B cell (primary cell): ENCODE results near the gene OR13C2. TPM values are rescaled to one million over a fixed set of nuclear protein-coding genes. Genes with fewer than 3 reads are reported as not detected.

ENCODE experiments used
- ATAC-seq: fragments of 200-7000 bp; cut with Tn5 transposase; one replicate; pipeline ENCODE4 v1.10.0; 2021; ENCODE audit warnings: low read depth, mild to moderate bottlenecking, moderate number of reproducible peaks, moderate library complexity
- CTCF ChIA-PET: fragments of 350-600 bp; sonication (Branson Sonifier 250); formaldehyde crosslinking; loops from one replicate; lab custom pipeline; 2021; ENCODE audit warnings: antibody characterized with exemption, inconsistent platforms; lab: Charles Lee
- POLR2A ChIA-PET: fragments of 350-600 bp; sonication (Branson Sonifier 250); formaldehyde crosslinking; loops from one replicate; lab custom pipeline; 2021; ENCODE audit warnings: antibody characterized with exemption; lab: Charles Lee
- DNase-seq: peaks from one replicate; pipeline ENCODE4 v3.0.0; 2013
- H2AFZ ChIP-seq: 2 replicates; pipeline ENCODE4 v1.6.1; 2012; ENCODE audit warnings: mild to moderate bottlenecking, low read depth, low read length; ENCODE audit not compliant: insufficient read depth, poor library complexity, severe bottlenecking
- H3K27ac ChIP-seq, 2 donors: 1 replicate in 1 of 2; 2 replicates in 1 of 2; pipeline ENCODE4 v1.5.1; 2012 to 2013; ENCODE audit warnings: low read length in 2 of 2, mild to moderate bottlenecking in 2 of 2, moderate library complexity in 1 of 2
- H3K27me3 ChIP-seq, 4 experiments: fragments of 200-600 bp in 1 of 4; sonication (generic) in 1 of 4; replicated peaks in 1 of 4; 1 replicate in 2 of 4; 2 replicates in 2 of 4; pipeline versions ENCODE4 v1.6.1 to v1.7.0; 2013 to 2016; ENCODE audit warnings: low read length in 3 of 4, mild to moderate bottlenecking in 2 of 4, mixed read lengths in 1 of 4, moderate library complexity in 1 of 4; ENCODE audit not compliant: insufficient read depth in 4 of 4, control insufficient read depth in 3 of 4; ENCODE audit errors: control extremely low read depth in 1 of 4
- H3K36me3 ChIP-seq, 2 experiments: replicated peaks in 1 of 2; 1 replicate in 1 of 2; 2 replicates in 1 of 2; pipeline versions ENCODE4 v1.6.1 to v1.7.1; 2013; ENCODE audit warnings: low read length in 1 of 2; ENCODE audit not compliant: insufficient read depth in 2 of 2, control insufficient read depth in 1 of 2; ENCODE audit errors: control extremely low read depth in 1 of 2, extremely low read depth in 1 of 2
- H3K4me1 ChIP-seq, 2 donors: fragments of 200-600 bp in 1 of 2; sonication (generic) in 1 of 2; 1 replicate in 1 of 2; 2 replicates in 1 of 2; pipeline versions ENCODE4 v1.5.1 to v1.6.1; 2013 to 2017; ENCODE audit warnings: low read length in 2 of 2; ENCODE audit not compliant: control insufficient read depth in 2 of 2, insufficient read depth in 2 of 2
- H3K4me2 ChIP-seq: replicated peaks from 2 replicates; pipeline ENCODE3; 2012; ENCODE audit warnings: mild to moderate bottlenecking, low read depth, low read length; ENCODE audit not compliant: poor library complexity, severe bottlenecking
- H3K4me3 ChIP-seq, 5 experiments: fragments of 200-600 bp in 1 of 5; sonication (generic) in 1 of 5; 1 replicate in 3 of 5; 2 replicates in 2 of 5; pipeline versions ENCODE4 v1.5.1 to v1.7.0; 2011 to 2016; ENCODE audit warnings: low read length in 4 of 5, mild to moderate bottlenecking in 4 of 5, low read depth in 2 of 5, control low read depth in 1 of 5, moderate library complexity in 1 of 5; ENCODE audit not compliant: insufficient read depth in 1 of 5; ENCODE audit errors: control extremely low read depth in 1 of 5, extremely low read depth in 1 of 5
- H3K79me2 ChIP-seq: fragments of 200-600 bp; sonication (generic); one replicate; pipeline ENCODE4 v1.6.0; 2016; ENCODE audit warnings: low read length; ENCODE audit not compliant: control insufficient read depth, insufficient read depth
- H3K9ac ChIP-seq: fragments of 200-600 bp; sonication (generic); 2 replicates; pipeline ENCODE4 v1.6.1; 2017; ENCODE audit warnings: mild to moderate bottlenecking, low read length, moderate library complexity
- H3K9me3 ChIP-seq, 3 donors: one replicate each; pipeline versions ENCODE4 v1.6.1 to v1.7.1; 2013; ENCODE audit warnings: low read length in 2 of 3; ENCODE audit not compliant: control insufficient read depth in 2 of 3, insufficient read depth in 1 of 3; ENCODE audit errors: control extremely low read depth in 1 of 3
- H4K20me1 ChIP-seq: 2 replicates; pipeline ENCODE4 v1.6.0; 2012; ENCODE audit warnings: mild to moderate bottlenecking, low read length; ENCODE audit not compliant: insufficient read depth, control insufficient read depth, poor library complexity, severe bottlenecking
- H3K27ac Mint-ChIP-seq: one replicate; pipeline ENCODE4 v1.8.0; 2021; ENCODE audit warnings: mixed read lengths
- H3K27me3 Mint-ChIP-seq: one replicate; pipeline ENCODE4 v1.8.0; 2021; ENCODE audit warnings: mixed read lengths
- H3K4me1 Mint-ChIP-seq: one replicate; pipeline ENCODE4 v1.8.0; 2021; ENCODE audit warnings: mixed read lengths
- H3K4me3 Mint-ChIP-seq: one replicate; pipeline ENCODE4 v1.8.0; 2021; ENCODE audit warnings: mixed read lengths
- H3K9me3 Mint-ChIP-seq: one replicate; pipeline ENCODE4 v1.8.0; 2022; ENCODE audit warnings: mixed read lengths; ENCODE audit not compliant: insufficient read depth
- CTCF ChIP-seq: fragments of 200-600 bp; IDR thresholded peaks from one replicate; pipeline ENCODE4 v1.8.0; 2022; ENCODE audit warnings: antibody characterized with exemption, mild to moderate bottlenecking
- EZH2 ChIP-seq: IDR thresholded peaks from 2 replicates; pipeline ENCODE4 v1.6.1; 2012; ENCODE audit warnings: borderline replicate concordance, low read depth, mild to moderate bottlenecking, moderate library complexity, low read length; ENCODE audit not compliant: insufficient read depth, poor library complexity, severe bottlenecking
- WGBS: methylation state at CpG from one replicate; pipeline ENCODE4 v1.1.5; 2013; ENCODE audit warnings: missing lambda C conversion rate; ENCODE audit not compliant: insufficient coverage; 5-methylcytosine and 5-hydroxymethylcytosine counted together
- intact Hi-C: fragments of 100-400 bp; cut with micrococcal nuclease; formaldehyde crosslinking; loops from one replicate; pipeline ENCODE4 v1.10.0; 2022
- polyA plus RNA-seq: library from polyadenylated mRNA; depleted of rRNA; stranded (reverse); fragments of >200 nt; gene quantifications from 2 replicates; pipeline ENCODE4 v1.2.3, GENCODE V29; 2012
- total RNA-seq, 2 donors: library from RNA; stranded (reverse); fragments of 120-200 nt in 1 of 2; gene quantifications; 1 replicate in 1 of 2; 2 replicates in 1 of 2; pipeline versions ENCODE4 v1.2.3 to v1.2.4, GENCODE V29; 2013 to 2022

Gene OR13C2
- total and polyA plus RNA-seq, 2 donors (not counting 1 experiment from before 2014, with no cell fraction given) = not detected

- Histone ChIP-seq H3K9me3 (no peaks in the 10 kb centered on the region), H3K36me3 (no peaks in the 10 kb centered on the region), H3K4me3 (no peak overlapping the region), H3K79me2 (no peaks in the 10 kb centered on the region), H4K20me1 (no peaks in the 10 kb centered on the region), H3K27me3 (no peaks in the 10 kb centered on the region), H3K9ac (no peak overlapping the region), H2AFZ (no peak overlapping the region), H3K4me2 (no peak overlapping the region), H3K4me1 (no peaks in the 10 kb centered on the region), H3K27ac (no peak overlapping the region)
- no peaks in the 10 kb centered on the region for H3K4me1 Mint-ChIP-seq
- CTCF ChIA-PET = no interaction called here
- no peak overlapping the region for H3K27ac Mint-ChIP-seq
- no peak for TF ChIP-seq EZH2
- no peak for TF ChIP-seq CTCF
- DNase-seq (no peak), ATAC-seq (no peak)
- H3K27me3 Mint-ChIP-seq = no peaks in the 10 kb centered on the region
- intact Hi-C loops = no loop called here
- peaks cover 2% of the 10 kb centered on the region for H3K9me3 Mint-ChIP-seq
- POLR2A ChIA-PET = no interaction called here
- H3K4me3 Mint-ChIP-seq = no peak overlapping the region
- no CpG with 5 or more reads among the region's 1 CpG for WGBS
Measured at GRCh38 chr9:104564358-104564757, 41.1 kb downstream of the OR13C2 start.

- ChIA-PET CTCF (no interaction called here), POLR2A (no interaction called here)
- 91% methylated on average over 6 of the region's 8 CpGs for whole genome bisulfite sequencing
- Mint-ChIP-seq H3K4me1 (no peaks in the 10 kb centered on the region), H3K27ac (no peak overlapping the region), H3K9me3 (peaks cover 6% of the 10 kb centered on the region), H3K4me3 (no peak overlapping the region), H3K27me3 (peaks cover 4% of the 10 kb centered on the region)
- Histone ChIP-seq H3K9me3 (peaks cover 0 to 8% (median 0%) of the 10 kb centered on the region in 3 donors), H3K4me1 (no peaks in the 10 kb centered on the region), H3K36me3 (no peaks in the 10 kb centered on the region), H3K4me2 (no peak overlapping the region), H3K9ac (no peak overlapping the region), H3K4me3 (no peak overlapping the region), H4K20me1 (no peaks in the 10 kb centered on the region), H2AFZ (no peak overlapping the region), H3K27ac (no peak overlapping the region), H3K79me2 (no peaks in the 10 kb centered on the region), H3K27me3 (no peaks in the 10 kb centered on the region)
- intact Hi-C loops = no loop called here
- DNase-seq = no peak
- TF ChIP-seq EZH2 = no peak
- no peak for TF ChIP-seq CTCF
- ATAC-seq = no peak
Measured at GRCh38 chr9:104556830-104557634, 48.4 kb downstream of the OR13C2 start.
